Measurements from ENCODE around the gene CREB3L2.

Gene CREB3L2

DNA sequence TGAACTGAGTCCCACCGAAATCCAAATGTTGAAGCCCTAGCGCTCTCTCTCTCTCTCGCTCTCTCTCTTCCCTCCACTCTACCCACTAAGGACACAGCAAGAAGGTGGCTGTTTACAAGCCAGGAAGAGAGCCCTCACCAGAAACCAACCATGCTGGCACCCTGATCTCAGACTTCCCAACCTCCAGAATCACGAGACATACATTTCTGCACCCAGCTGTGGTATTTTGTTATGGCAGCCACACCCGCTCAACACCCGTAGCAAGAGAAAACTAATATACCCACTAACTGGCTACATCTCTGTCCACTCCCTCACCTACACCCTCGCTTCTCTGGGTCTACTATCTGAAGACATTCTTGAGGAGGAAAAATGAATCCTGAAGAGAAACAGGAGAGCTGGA lies 54.8 kb downstream of the CREB3L2 start:
- in situ Hi-C loops (cut with HindIII; ENCODE audit: low sequenced_read_pairs): no loop called here
- TF ChIP-seq, protein P1, sequence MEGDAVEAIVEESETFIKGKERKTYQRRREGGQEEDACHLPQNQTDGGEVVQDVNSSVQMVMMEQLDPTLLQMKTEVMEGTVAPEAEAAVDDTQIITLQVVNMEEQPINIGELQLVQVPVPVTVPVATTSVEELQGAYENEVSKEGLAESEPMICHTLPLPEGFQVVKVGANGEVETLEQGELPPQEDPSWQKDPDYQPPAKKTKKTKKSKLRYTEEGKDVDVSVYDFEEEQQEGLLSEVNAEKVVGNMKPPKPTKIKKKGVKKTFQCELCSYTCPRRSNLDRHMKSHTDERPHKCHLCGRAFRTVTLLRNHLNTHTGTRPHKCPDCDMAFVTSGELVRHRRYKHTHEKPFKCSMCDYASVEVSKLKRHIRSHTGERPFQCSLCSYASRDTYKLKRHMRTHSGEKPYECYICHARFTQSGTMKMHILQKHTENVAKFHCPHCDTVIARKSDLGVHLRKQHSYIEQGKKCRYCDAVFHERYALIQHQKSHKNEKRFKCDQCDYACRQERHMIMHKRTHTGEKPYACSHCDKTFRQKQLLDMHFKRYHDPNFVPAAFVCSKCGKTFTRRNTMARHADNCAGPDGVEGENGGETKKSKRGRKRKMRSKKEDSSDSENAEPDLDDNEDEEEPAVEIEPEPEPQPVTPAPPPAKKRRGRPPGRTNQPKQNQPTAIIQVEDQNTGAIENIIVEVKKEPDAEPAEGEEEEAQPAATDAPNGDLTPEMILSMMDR (IDR thresholded peaks at IDR 0.05; ENCODE audit: low read depth, low read length, missing control alignments): no peak
- DNase-seq (ENCODE audit: low read depth): no peak
- H3K4me3 ChIP-seq (ENCODE audit: low read depth, low read length): no peak overlapping the region

DNA sequence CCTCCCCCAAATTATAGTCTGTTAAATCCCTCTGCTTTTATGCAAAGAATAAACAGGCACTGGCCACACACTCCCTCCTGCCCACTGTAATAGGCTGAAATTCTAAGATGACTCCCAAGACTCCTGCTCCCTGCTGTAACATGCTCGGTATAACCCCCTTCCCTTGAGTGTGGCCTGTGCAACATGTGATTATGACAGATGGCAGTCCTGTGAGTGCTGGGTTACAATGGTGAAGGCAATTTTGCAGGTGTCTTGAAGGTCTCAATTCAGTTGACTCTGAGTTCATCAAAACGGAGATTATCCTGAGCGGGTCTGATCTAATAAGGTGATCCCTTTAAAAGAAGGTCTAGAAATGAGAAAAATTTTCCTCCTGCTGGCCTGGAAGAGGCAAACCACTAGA lies 55.9 kb downstream of the CREB3L2 start:
- no peak overlapping the region for H3K4me3 ChIP-seq (ENCODE audit: low read depth, low read length)
- TF ChIP-seq, protein P1 (IDR thresholded peaks at IDR 0.05; ENCODE audit: low read depth, low read length, missing control alignments): no peak
- no peak for DNase-seq (ENCODE audit: low read depth)
- in situ Hi-C loops (cut with HindIII; ENCODE audit: low sequenced_read_pairs): no loop called here

DNA sequence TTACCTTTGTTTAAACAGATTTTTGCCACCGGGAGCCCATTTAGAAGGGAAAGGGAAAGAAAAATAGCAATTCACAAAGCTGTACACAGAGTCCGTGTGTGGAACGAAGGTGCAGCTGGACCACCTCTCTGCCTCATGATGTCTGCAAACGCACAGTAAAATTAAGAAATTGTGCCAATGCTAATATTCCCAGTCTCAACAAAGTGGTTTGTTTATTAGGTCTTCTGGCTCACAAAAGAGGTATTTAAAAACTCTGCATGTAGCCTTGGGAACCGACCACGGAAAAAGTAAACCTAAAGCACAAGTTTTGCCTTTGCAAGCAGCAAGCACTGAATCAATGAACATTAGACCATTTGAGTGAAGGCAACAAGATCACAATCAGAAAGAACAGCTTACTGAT lies 57.7 kb downstream of the CREB3L2 start:
- TF ChIP-seq, protein P1 (IDR thresholded peaks at IDR 0.05; ENCODE audit: low read depth, low read length, missing control alignments): no peak
- in situ Hi-C loops (cut with HindIII; ENCODE audit: low sequenced_read_pairs): no loop called here
- no peak overlapping the region for H3K4me3 ChIP-seq (ENCODE audit: low read depth, low read length)
- peak; percentile 84 for DNase-seq (ENCODE audit: low read depth)

DNA sequence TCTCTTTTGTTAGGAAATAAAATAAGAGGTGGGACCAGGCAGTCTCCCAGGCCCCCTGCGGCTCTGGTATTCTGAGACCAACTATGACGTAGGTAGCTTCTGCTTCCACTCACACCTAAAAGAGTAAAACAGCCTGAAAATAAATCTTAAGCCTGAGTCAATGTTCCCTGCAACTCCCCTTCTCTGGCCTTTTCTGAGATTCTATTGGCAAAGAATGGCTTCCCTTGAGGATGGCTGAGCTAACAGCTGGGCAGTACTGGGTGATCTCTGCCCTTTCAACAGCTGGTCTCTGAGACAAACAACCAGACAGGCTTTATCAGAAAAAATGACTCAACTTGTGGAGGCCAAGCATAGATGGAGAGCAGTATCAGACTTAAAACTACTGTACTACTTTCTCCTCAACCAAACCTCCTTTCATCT lies 58.7 kb downstream of the CREB3L2 start:
- peak; percentile 53 for DNase-seq (ENCODE audit: low read depth)
- no peak overlapping the region for H3K4me3 ChIP-seq (ENCODE audit: low read depth, low read length)
- in situ Hi-C loops (cut with HindIII; ENCODE audit: low sequenced_read_pairs): no loop called here
- TF ChIP-seq, protein P1 (IDR thresholded peaks at IDR 0.05; ENCODE audit: low read depth, low read length, missing control alignments): no peak

DNA sequence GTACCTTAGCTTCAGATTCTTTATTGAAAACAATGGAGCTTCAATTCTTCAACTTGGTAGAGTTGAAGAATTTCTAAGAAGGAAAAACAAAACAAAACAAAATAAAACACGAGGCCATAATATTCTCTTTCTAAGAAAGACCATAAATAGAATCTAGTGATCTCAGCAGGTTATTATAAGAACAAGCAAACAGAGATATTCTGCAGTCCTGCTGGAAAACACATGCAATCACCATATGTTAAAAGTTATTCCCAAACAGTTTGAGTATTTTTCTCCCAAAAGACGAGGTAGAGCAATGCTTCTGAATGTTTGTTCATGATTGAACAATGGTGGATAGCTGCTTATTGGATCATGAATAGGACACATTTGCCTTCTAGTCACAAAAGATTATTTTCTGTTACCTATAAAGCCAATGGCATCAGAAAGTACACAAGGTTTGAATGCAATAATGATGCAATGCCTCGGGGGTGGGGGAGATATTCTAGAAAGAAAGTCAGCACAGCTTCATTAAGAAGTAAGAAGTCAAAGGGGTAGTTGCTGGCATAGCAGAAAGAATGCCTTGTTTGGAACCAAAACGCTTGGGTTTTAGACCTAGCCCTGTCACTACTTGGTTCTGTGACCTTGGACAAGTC lies 59.3 kb downstream of the CREB3L2 start:
- H3K4me3 ChIP-seq (ENCODE audit: low read depth, low read length): no peak overlapping the region
- TF ChIP-seq, protein P1 (IDR thresholded peaks at IDR 0.05; ENCODE audit: low read depth, low read length, missing control alignments): no peak
- no peak for DNase-seq (ENCODE audit: low read depth)
- in situ Hi-C loops (cut with HindIII; ENCODE audit: low sequenced_read_pairs): no loop called here

DNA sequence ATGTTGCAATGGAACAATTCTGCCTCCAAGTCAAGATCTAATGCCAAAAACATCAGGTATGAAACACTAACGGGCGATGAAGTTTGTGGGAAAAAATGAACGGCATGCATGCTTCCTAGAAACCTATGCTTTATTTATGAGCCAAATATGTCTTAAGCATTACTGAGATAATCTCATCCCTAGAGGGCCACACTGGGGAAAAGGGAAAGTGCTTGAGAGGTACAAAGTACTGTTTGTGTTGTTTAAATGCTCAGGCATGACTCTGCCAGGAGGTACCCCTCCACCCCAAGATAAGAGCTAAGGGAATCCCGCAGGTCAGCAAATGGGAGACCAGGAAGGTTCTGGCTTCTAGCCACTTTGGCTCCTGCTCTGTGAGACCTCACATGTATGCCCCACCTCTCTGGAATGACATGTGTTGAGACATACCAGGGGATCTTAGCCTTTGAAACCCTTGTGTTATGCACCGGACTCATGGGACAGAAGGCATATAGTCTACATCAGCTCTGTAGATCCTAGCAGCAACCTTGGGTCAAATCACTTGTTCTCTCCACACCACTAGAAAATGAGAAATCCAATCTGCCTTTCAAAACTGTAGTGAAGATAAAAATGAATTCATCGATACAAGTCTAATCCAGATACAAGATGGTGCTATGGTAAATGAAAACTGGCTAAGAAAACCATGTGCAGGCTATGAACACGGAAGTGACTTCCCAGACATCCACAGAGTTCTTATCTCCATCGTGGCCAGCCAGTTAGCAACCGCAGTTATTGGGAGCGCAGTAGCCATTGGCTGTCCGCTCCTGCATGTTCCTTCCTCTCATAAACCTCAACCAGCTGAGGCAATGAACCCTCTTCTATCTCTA lies 61.0 kb downstream of the CREB3L2 start:
- H3K4me3 ChIP-seq (ENCODE audit: low read depth, low read length): no peak overlapping the region
- in situ Hi-C loops (cut with HindIII; ENCODE audit: low sequenced_read_pairs): no loop called here
- DNase-seq (ENCODE audit: low read depth): peak; percentile 54
- TF ChIP-seq, protein P1 (IDR thresholded peaks at IDR 0.05; ENCODE audit: low read depth, low read length, missing control alignments): no peak
